Measurements from ENCODE around the gene ZNF14.
"Not testable (repeated sequence)": the region's sequence is repeated elsewhere in the genome, so short reads cannot be mapped to it uniquely, and the experiment has no call there.

The ZNF14 gene

GRCh38 chr19:19748249-19748938 is 15.5 kb upstream of the ZNF14 start:
- no peak overlapping the region for H3K4me3 ChIP-seq (ENCODE audit: low read length)
- DNase-seq (ENCODE audit: low read depth, low spot score): no peak

GRCh38 chr19:19747357-19748220 is 14.7 kb upstream of the ZNF14 start:
- H3K4me3 ChIP-seq (ENCODE audit: low read length): no peak overlapping the region
- DNase-seq (ENCODE audit: low read depth, low spot score): no peak

- DNase-seq (ENCODE audit: low read depth, low spot score): no peak
Measured at GRCh38 chr19:19746286-19747213, 13.6 kb upstream of the ZNF14 start.

GRCh38 chr19:19745496-19746285 is 12.8 kb upstream of the ZNF14 start:
- DNase-seq (ENCODE audit: low read depth, low spot score): no peak
- no peak overlapping the region for H3K4me3 ChIP-seq (ENCODE audit: low read length)

More at GRCh38 chr19:19746286-19747213, 13.6 kb upstream of the ZNF14 start:
- H3K4me3 ChIP-seq (ENCODE audit: low read length): no peak overlapping the region

- DNase-seq (ENCODE audit: low read depth, low spot score): no peak
- no peak overlapping the region for H3K4me3 ChIP-seq (ENCODE audit: low read length)
Measured at GRCh38 chr19:19744641-19745040, 11.7 kb upstream of the ZNF14 start.

- not testable (repeated sequence) for DNase-seq (ENCODE audit: low read depth, low spot score)
Measured at GRCh38 chr19:19743921-19744320, 11.0 kb upstream of the ZNF14 start.

GRCh38 chr19:19743176-19743575 is 10.3 kb upstream of the ZNF14 start:
- no peak for DNase-seq (ENCODE audit: low read depth, low spot score)

More at GRCh38 chr19:19743921-19744320, 11.0 kb upstream of the ZNF14 start:
- not testable (repeated sequence) for H3K4me3 ChIP-seq (ENCODE audit: low read length)

GRCh38 chr19:19742773-19743172 is 9.9 kb upstream of the ZNF14 start:
- no peak for DNase-seq (ENCODE audit: low read depth, low spot score)
- H3K4me3 ChIP-seq (ENCODE audit: low read length): no peak overlapping the region

More at GRCh38 chr19:19743176-19743575, 10.3 kb upstream of the ZNF14 start:
- no peak overlapping the region for H3K4me3 ChIP-seq (ENCODE audit: low read length)

GRCh38 chr19:19741184-19741583 is 8.3 kb upstream of the ZNF14 start:
- H3K4me3 ChIP-seq (ENCODE audit: low read length): no peak overlapping the region
- DNase-seq (ENCODE audit: low read depth, low spot score): no peak

GRCh38 chr19:19740755-19741154 is 7.8 kb upstream of the ZNF14 start:
- DNase-seq (ENCODE audit: low read depth, low spot score): no peak

GRCh38 chr19:19738564-19738963 is 5.7 kb upstream of the ZNF14 start:
- H3K4me3 ChIP-seq (ENCODE audit: low read length): no peak overlapping the region
- no peak for DNase-seq (ENCODE audit: low read depth, low spot score)

More at GRCh38 chr19:19740755-19741154, 7.8 kb upstream of the ZNF14 start:
- no peak overlapping the region for H3K4me3 ChIP-seq (ENCODE audit: low read length)

- DNase-seq (ENCODE audit: low read depth, low spot score): no peak
- H3K4me3 ChIP-seq (ENCODE audit: low read length): no peak overlapping the region
Measured at GRCh38 chr19:19737559-19738332, 4.8 kb upstream of the ZNF14 start.

GRCh38 chr19:19721896-19722295 is 11.0 kb downstream of the ZNF14 start:
- no peak for DNase-seq (ENCODE audit: low read depth, low spot score)
- no peak overlapping the region for H3K4me3 ChIP-seq (ENCODE audit: low read length)

GRCh38 chr19:19719798-19720197 is 13.1 kb downstream of the ZNF14 start:
- no peak for DNase-seq (ENCODE audit: low read depth, low spot score)
- no peak overlapping the region for H3K4me3 ChIP-seq (ENCODE audit: low read length)

- no peak for DNase-seq (ENCODE audit: low read depth, low spot score)
- no peak overlapping the region for H3K4me3 ChIP-seq (ENCODE audit: low read length)
Measured at GRCh38 chr19:19711934-19712828, 20.7 kb downstream of the ZNF14 start.

- no peak overlapping the region for H3K4me3 ChIP-seq (ENCODE audit: low read length)
- no peak for DNase-seq (ENCODE audit: low read depth, low spot score)
Measured at GRCh38 chr19:19711306-19711933, 21.5 kb downstream of the ZNF14 start.
